Activated T-cell treated with anti-CD3 and anti-CD28 coated beads, Interleukin-2, amount 50 U/mL, for 4 hours (primary cell): Measurements from ENCODE around the gene ATXN7L3. TPM values are rescaled to one million over a fixed set of nuclear protein-coding genes. Genes with fewer than 3 reads are reported as not detected.

Source experiments
- ATAC-seq, 2 donors: fragments of 200-7000 bp; cut with Tn5 transposase; one replicate each; pipeline ENCODE4 v1.10.0; 2021
- DNase-seq: peaks from one replicate; pipeline ENCODE4 v3.0.0-alpha.2; 2020
- H3K27me3 Mint-ChIP-seq: one replicate; pipeline ENCODE4 v1.8.0; 2021; ENCODE audit warnings: low read depth, mixed read lengths
- H3K36me3 Mint-ChIP-seq: one replicate; pipeline ENCODE4 v1.8.0; 2022; ENCODE audit warnings: mixed read lengths; ENCODE audit not compliant: insufficient read depth
- H3K4me1 Mint-ChIP-seq: one replicate; pipeline ENCODE4 v1.8.0; 2021; ENCODE audit warnings: low read depth, mixed read lengths
- H3K4me3 Mint-ChIP-seq: one replicate; pipeline ENCODE4 v1.8.0; 2021; ENCODE audit warnings: mild to moderate bottlenecking, moderate library complexity, mixed read lengths
- H3K9me3 Mint-ChIP-seq: one replicate; pipeline ENCODE4 v1.8.0; 2021; ENCODE audit warnings: mixed read lengths
- total RNA-seq, 3 donors: library from RNA; stranded (reverse); gene quantifications; one replicate each; pipeline ENCODE4 v1.2.1, GENCODE V29; 2021

Gene ATXN7L3
- total RNA-seq, 3 donors from 2014 or later: 101 to 111 (median 110) TPM

- Mint-ChIP-seq H3K4me1 (peaks cover 72% of the 10 kb centered on the region), H3K27me3 (no peaks in the 10 kb centered on the region), H3K36me3 (peaks cover 52% of the 10 kb centered on the region), H3K4me3 (no peak overlapping the region), H3K9me3 (no peaks in the 10 kb centered on the region)
- ATAC-seq: no peak
- no peak for DNase-seq
These were observed 13.1 kb upstream of the ATXN7L3 start for GRCh38 chr17:44212507-44213402.

- DNase-seq (no peak), ATAC-seq (no peak)
- Mint-ChIP-seq H3K4me3 (no peak overlapping the region), H3K9me3 (no peaks in the 10 kb centered on the region), H3K27me3 (no peaks in the 10 kb centered on the region), H3K4me1 (peaks cover 63% of the 10 kb centered on the region), H3K36me3 (peaks cover 49% of the 10 kb centered on the region)
These were observed 11.9 kb upstream of the ATXN7L3 start for GRCh38 chr17:44211281-44212265.

- H3K9me3 Mint-ChIP-seq: no peaks in the 10 kb centered on the region
- ATAC-seq (peak; percentile 92 to 93), DNase-seq (peak; percentile 89)
- peaks cover 43% of the 10 kb centered on the region for H3K36me3 Mint-ChIP-seq
- H3K27me3 Mint-ChIP-seq: no peaks in the 10 kb centered on the region
- peak overlapping the region; percentile 78 for H3K4me3 Mint-ChIP-seq
- peaks cover 53% of the 10 kb centered on the region for H3K4me1 Mint-ChIP-seq
These were observed 10.9 kb upstream of the ATXN7L3 start for GRCh38 chr17:44210342-44211192.

GRCh38 chr17:44209786-44210341, 10.2 kb upstream of the ATXN7L3 start:
- peaks cover 46% of the 10 kb centered on the region for H3K4me1 Mint-ChIP-seq
- H3K36me3 Mint-ChIP-seq: peaks cover 37% of the 10 kb centered on the region
- ATAC-seq (peak; percentile 76 to 77), DNase-seq (no peak)
- no peaks in the 10 kb centered on the region for H3K9me3 Mint-ChIP-seq
- no peaks in the 10 kb centered on the region for H3K27me3 Mint-ChIP-seq
- H3K4me3 Mint-ChIP-seq: peak overlapping the region; percentile 78

GRCh38 chr17:44207743-44208142, 8.1 kb upstream of the ATXN7L3 start:
- H3K36me3 Mint-ChIP-seq: peaks cover 22% of the 10 kb centered on the region

GRCh38 chr17:44207319-44207718, 7.6 kb upstream of the ATXN7L3 start:
- Mint-ChIP-seq H3K9me3 (no peaks in the 10 kb centered on the region), H3K4me3 (peak overlapping the region; percentile 21), H3K4me1 (peaks cover 42% of the 10 kb centered on the region), H3K27me3 (no peaks in the 10 kb centered on the region), H3K36me3 (peaks cover 22% of the 10 kb centered on the region)
- DNase-seq (no peak), ATAC-seq (no peak)

More at GRCh38 chr17:44207743-44208142, 8.1 kb upstream of the ATXN7L3 start:
- Mint-ChIP-seq H3K4me3 (no peak overlapping the region), H3K27me3 (no peaks in the 10 kb centered on the region), H3K9me3 (no peaks in the 10 kb centered on the region), H3K4me1 (peaks cover 43% of the 10 kb centered on the region)
- ATAC-seq (no peak), DNase-seq (no peak)

- Mint-ChIP-seq H3K4me1 (peaks cover 42% of the 10 kb centered on the region), H3K36me3 (peaks cover 22% of the 10 kb centered on the region), H3K9me3 (no peaks in the 10 kb centered on the region), H3K4me3 (no peak overlapping the region), H3K27me3 (no peaks in the 10 kb centered on the region)
- ATAC-seq (no peak), DNase-seq (no peak)
These were observed 7.1 kb upstream of the ATXN7L3 start for GRCh38 chr17:44206825-44207155.

- H3K36me3 Mint-ChIP-seq: peaks cover 22% of the 10 kb centered on the region
- DNase-seq: no peak
- no peak for ATAC-seq
- H3K9me3 Mint-ChIP-seq: no peaks in the 10 kb centered on the region
- H3K4me1 Mint-ChIP-seq: peaks cover 38% of the 10 kb centered on the region
- H3K27me3 Mint-ChIP-seq: no peaks in the 10 kb centered on the region
- H3K4me3 Mint-ChIP-seq: no peak overlapping the region
These were observed 6.5 kb upstream of the ATXN7L3 start for GRCh38 chr17:44205962-44206824.

- Mint-ChIP-seq H3K27me3 (no peaks in the 10 kb centered on the region), H3K4me3 (no peak overlapping the region), H3K4me1 (peaks cover 31% of the 10 kb centered on the region), H3K36me3 (peaks cover 16% of the 10 kb centered on the region), H3K9me3 (no peaks in the 10 kb centered on the region)
- DNase-seq: no peak
- no peak for ATAC-seq
These were observed 4.8 kb upstream of the ATXN7L3 start for GRCh38 chr17:44204441-44204882.

GRCh38 chr17:44203731-44204440, 4.2 kb upstream of the ATXN7L3 start:
- no peaks in the 10 kb centered on the region for H3K9me3 Mint-ChIP-seq
- H3K27me3 Mint-ChIP-seq: no peaks in the 10 kb centered on the region
- peaks cover 16% of the 10 kb centered on the region for H3K36me3 Mint-ChIP-seq
- DNase-seq (no peak), ATAC-seq (no peak)
- peaks cover 31% of the 10 kb centered on the region for H3K4me1 Mint-ChIP-seq
- H3K4me3 Mint-ChIP-seq: no peak overlapping the region

- Mint-ChIP-seq H3K36me3 (peaks cover 10% of the 10 kb centered on the region), H3K4me3 (peak overlapping the region; percentile 0), H3K4me1 (peaks cover 31% of the 10 kb centered on the region), H3K9me3 (no peaks in the 10 kb centered on the region), H3K27me3 (no peaks in the 10 kb centered on the region)
- no peak for DNase-seq
- ATAC-seq: no peak
These were observed 3.1 kb upstream of the ATXN7L3 start for GRCh38 chr17:44202756-44203155.

GRCh38 chr17:44200478-44201155, 933 bp upstream of the ATXN7L3 start:
- peak overlapping the region; percentile 88 for H3K4me3 Mint-ChIP-seq
- H3K36me3 Mint-ChIP-seq: peaks cover 13% of the 10 kb centered on the region
- H3K27me3 Mint-ChIP-seq: no peaks in the 10 kb centered on the region
- DNase-seq (no peak), ATAC-seq (no peak)
- H3K4me1 Mint-ChIP-seq: peaks cover 38% of the 10 kb centered on the region
- no peaks in the 10 kb centered on the region for H3K9me3 Mint-ChIP-seq
